HPDE6-E6E7 (cell line): ENCODE measurements around the gene RAB11FIP4.

Experiments
- DNase-seq: peaks from one replicate; pipeline ENCODE4 v3.0.0; 2011; ENCODE audit warnings: missing footprints; ENCODE audit errors: extremely low spot score

Gene RAB11FIP4

DNA sequence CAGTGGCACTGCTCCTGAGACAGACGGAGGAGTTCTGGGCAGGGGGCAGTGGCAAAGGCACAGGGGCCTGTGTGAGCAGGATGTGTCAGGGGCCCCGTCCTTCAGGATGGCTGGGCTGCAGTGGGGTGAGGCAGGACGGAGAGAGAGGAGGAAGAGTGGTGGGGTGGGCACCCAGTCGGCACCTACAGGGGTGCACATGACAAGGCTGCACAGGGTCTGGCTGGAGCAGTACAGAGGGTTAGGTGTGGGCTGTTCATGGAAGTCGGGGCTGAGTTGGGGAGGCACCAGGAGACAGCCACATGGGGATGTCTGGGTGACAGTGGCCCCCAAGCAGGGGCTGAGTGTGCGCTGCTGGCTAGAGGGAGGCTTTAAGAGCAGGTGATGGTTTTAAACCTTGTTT lies 106.0 kb downstream of the RAB11FIP4 start:
- DNase-seq = no peak

DNA sequence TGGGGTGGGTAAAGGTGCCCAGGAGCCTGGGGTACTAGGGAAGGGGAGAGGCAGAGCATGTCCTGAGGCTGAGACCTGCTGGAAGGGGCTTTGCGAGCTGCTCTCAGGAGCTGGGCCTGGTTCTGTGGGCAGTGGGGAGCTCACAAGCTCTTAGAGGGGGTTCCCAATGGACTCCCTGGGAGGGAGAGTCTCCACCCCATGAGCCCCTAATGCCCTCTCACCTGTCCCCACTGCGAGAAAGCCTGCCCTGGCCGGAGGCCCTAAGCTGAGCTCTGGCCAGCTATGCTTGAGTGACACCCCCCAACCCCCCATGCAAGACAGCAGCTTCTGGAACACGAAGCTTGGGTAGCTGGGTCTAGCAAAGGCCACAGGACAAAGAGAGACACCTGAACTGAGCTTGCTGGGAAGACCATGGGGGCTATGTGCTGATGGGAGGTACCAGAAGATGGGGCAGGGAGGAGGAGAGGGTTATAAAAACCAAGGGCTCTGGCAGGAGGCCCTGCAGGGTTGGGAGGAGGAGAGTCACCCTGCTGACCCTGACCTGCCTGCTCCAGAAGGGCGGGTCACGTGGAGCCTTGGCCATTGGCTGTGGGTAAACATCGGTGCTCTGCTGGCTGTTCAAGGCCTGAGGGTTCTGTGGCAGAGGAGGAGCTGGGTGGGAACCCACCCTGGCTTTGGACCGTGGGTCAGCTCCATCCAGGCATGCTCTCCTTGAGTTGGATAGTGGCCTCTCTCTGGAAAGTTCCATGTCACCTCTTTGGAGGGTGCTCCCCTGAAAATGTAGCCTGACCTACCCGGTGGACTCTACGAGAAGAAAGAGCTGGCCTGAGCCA lies 106.7 kb downstream of the RAB11FIP4 start:
- DNase-seq = no peak

DNA sequence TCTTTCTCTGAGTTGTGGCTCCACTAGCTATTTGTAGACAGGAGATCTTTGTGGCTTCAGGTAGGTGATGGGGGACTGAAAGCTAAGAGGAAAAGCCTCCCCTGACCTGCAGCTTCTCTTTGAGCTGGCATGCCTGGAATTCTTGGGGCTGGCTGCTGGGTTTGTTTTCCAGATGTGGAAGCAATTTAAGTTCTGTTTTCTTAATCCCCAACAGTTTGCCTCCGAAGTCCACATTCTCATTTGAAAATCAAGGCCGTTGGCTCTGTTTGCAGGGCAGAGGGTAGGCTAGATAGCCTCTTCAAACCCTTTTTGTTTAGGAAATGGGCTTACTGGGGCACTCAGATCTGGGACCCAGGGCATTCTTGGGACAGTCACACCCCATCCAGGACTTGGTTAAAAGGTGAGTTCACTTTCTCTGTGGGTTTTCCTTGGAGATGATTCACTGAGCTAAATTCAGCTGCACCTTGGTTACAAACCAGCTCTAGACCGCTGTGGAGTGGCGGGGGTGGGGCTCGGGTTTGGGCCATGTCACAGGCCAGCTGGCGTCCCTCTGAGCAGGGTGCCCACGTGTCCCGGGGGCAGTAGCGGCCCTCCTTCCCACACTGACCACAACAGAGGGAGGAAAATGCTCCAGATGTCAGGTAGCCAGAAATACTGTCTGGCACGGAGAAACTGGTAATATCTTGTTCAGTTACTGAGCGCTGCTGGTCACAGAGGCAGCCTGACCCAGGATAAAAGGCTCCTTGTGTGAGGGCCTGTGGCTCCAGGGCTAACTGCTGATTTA lies 108.5 kb downstream of the RAB11FIP4 start:
- DNase-seq = peak; percentile 70

DNA sequence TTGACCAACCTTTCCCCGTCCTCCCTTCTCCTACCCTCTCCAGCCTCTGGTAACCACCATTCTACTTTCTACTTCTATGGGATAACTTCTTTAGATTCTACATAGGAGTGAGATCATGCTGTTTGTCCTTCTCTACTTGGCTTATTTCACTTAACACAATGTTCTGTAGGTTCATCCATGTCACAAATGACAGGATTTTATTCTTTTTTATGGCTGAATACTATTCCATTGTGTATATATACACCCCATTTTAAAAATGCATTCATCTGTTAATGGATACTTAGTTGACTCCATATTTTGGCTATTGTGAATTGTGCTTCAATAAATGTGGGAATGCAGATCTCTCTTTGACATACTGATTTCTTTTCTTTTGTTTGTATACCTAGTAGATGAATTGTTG lies 115.0 kb downstream of the RAB11FIP4 start:
- DNase-seq = no peak

DNA sequence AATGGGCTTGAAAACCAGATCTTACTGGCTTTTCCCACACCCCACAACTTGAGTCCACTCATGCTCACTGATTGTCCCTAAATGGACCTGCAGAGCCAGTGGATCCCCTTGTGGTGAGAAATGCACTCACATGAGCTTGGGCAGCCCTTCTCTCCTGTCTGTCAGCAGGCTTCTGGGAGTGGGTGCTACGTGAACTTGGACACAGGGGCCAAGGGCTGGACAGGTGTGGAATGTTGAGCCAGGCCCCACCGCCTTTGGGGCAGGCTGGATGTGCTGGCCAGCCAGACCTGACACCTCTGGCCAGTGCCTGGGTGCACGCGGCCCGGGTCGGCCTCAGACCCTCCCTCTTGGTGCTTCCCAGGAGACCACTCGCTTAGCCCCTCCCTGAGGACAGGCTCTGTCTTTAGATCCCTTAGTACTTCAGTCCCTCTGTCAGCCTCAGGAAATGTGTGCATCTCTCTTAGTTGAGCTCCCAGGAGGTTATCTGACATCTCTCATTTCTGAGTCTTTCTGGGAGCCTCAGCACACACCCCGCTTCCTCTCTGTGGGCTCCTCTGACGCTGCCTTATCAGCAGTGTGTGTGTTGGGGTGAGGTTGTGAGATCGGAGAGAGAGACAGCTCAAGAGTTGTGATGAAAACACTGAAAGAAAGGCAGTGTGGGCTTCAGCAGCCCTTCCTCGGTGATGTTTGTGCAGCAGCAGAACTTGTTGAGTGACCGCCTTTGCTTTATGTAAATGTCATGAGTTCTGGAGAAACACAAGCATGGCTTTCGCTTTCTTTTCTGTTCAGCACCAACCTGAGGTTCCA lies 117.0 kb downstream of the RAB11FIP4 start:
- no peak for DNase-seq

DNA sequence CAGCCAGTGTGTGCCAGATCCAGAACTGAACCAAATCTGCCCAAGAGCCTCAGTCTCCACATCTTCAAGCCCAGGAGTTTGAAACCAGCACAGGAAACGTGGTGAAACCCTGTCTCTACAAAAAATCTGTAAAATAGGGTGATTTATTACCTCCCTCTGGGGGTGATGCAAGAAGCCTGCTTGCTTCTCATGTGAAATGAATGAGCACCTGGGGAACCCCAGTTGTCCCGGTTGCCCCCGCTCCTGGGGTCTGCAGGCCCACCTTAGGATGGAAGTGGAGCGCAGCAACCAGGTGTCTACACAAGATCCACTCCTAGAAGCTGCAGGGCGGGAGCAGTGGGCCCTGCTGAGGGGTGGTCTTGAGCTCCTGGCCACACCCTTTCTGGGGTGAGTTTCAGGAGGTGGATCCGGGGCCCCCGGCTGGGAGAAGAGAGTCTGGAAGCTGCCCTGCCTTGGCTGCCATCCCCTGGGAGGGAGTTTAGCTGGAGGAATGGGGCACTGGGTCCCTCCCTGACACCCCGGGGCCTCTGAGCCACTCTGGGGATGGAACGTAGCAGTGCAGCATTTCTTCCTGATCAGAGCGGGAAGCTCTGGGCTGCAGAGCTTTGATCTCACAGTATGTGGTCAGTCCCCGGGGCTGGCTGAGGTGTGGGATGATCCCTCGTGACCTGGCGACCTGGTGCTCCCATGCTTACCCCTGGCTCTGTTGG lies 117.8 kb downstream of the RAB11FIP4 start:
- DNase-seq = no peak

DNA sequence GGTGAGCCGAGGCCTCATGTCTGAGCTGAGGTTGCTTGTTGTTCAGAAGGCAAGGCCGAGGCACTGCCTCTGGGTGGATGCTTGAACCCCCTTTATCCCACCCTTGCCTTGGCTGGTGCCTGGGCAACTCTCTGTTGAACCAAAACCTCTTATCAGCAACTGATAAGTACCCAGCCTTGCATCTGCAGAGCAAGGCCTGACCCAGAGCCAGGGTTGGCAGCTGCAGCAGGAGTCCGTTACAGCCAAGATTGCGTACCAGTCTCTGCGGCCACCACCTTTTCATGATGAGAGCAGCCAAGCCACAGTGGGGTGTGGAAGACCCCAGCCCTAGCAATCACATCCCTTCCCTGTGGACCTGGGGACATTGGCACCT lies 118.3 kb downstream of the RAB11FIP4 start:
- no peak for DNase-seq

DNA sequence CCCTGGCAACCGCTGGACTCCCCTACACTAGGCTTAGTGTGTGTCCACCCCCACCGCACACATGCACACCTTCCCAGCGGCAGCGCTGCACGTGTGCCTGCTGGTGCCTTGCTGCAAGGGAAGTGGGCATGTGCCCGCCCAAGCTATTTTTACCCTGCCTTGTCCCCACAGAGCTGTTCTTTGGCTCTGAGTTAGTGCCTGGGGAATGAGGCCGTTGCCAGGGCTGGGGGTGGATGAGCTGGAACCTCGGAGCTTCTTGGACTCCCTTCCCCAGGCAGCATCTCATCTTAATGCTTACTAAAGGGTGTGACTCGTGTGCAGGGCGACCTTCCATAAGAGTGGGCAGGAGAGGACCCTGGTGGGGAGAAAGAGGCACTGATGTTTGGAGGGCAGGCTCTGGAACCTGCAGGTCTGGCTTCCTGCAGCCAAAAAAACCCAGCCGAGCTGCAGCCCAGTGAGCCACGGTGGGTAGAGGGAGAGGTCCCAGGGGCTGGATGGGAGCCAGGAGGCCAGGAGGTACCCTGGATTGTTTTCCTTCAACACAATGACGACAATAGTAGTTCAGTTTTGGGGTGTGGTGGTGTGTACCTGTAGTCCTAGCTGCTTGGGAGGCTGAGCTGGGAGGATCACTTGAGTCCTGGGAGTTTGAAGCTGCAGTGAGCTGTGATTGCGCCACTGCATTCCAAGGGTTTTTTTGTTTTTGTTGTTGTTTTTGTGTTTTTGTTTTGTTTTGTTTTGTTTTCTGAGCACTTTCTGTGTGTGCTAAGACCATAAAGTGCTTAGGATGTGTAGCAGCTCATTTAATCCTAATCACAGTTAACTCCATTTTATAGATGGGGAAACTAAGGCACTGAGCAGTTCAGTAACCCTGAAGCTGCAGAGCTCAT lies 119.1 kb downstream of the RAB11FIP4 start:
- DNase-seq = no peak

DNA sequence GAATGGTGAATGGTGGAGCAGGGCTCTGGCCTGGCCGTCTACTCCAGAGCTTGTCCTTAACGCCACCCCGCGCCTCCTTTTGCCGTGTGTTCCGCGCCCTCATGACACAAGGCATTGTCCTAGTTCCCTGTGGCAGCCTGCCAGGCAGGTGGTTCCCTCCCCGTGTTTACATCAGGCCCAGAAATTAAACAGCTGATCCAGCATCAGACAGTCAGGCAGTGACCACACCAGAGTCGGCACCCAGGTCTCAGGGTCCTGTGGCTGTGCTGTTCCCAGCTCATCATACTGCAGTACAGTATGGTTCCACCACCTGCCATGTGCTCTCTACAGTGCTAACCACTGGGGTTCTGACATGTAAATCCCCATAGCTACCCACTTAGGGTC lies 119.7 kb downstream of the RAB11FIP4 start:
- DNase-seq = no peak

DNA sequence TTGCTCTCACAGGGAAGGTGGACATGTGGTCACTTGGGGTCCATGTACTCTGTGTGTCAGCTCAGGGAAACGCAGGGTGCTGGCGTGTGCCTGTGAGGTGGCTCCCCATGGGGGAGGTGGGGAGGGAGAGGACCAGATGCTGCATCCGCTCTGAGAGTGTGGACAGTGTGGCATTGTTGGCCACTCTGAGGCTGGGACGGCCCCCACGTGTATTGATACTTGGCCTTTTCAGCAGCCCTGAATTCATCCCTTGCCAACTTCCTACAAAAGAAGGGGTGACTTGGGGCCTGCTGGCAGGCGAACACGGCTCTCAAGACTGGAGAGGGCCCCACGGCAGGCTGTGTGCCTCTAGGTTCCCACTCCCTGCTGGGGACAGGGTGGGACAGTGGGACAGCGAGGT lies 120.1 kb downstream of the RAB11FIP4 start:
- DNase-seq = no peak

DNA sequence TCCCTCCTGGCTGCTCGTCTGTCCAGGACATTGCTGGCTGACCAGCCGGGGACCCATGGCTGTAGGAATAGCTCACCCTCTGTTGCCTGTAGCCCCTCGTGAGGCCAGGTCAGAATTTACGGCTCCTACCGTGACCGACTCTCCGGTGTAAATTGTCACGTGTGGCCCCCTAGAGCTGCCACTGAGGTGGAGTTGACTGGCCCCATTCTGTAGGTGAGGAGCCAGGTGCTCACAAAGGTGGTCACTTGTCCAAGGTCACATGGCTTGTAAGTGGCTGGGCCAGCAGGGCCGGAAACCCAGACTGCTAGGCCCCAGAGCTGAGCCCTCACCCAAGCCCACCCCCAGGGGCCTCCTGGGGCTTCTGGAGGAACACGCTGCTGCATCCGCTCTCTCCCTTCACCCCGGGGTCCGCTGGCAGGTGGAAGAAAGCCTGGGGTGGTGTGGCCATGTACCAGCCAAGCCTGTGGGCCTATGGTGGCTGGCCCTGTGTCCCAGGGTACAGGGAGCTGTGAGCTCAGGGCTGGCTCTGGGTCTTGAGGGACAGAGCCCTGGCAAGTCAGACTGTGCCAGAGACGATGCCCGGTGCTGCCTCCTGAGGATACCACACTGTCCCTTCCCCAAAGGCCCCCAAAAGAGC lies 120.7 kb downstream of the RAB11FIP4 start:
- DNase-seq = no peak

DNA sequence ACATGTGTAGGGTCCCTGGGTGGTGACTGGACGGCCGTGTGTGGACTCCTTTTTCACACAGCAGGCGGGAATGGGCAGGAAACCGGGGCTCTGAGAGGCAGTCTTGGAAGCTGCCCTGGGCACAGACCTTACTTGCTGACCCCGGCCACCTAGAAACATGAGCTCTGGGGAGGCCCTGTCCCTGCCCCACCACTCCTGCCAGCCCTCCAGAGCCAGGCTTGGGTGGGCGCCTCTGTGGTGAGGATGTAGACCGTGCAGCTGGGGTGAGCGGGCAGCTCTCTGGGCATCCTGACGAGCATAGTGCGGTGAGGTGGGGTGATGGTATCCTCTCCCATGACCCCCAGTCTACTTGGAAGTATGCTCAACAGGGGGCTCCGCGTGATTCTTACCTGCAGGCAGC lies 121.3 kb downstream of the RAB11FIP4 start:
- DNase-seq = no peak

DNA sequence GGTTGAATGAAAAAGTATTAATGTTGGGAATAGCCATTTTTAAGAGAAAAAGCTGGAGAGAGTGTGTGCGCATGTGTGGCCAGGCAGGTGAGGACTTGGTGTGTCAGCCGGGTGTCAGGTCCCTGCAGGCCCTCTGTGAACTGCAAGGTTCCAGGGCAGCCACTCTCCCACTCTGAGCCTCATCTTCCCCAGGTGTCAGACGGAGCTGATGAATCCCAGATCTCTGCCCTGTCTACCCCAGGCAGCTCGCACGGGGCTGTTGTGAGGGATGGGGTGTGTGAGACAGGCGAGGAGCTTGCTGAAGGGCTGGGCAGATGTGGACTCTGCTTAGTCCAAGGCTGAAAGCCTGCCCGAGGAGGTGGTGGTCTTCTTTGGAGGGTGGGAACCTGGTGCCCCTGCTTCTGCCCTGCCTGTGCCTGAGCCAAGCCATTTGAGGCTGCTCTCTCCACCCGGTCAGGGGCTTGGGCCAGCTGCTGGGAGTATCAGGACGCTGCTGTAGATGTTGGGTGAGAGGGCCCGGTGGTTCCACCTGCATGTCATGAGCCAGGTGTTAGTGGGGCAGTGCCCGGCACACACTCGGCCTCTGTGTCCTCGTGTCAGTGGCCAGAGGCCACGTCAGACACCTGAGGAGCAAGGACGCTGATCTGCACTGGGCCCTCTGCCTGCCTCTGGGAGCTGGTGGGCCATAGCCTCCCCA lies 122.4 kb downstream of the RAB11FIP4 start:
- DNase-seq = no peak

DNA sequence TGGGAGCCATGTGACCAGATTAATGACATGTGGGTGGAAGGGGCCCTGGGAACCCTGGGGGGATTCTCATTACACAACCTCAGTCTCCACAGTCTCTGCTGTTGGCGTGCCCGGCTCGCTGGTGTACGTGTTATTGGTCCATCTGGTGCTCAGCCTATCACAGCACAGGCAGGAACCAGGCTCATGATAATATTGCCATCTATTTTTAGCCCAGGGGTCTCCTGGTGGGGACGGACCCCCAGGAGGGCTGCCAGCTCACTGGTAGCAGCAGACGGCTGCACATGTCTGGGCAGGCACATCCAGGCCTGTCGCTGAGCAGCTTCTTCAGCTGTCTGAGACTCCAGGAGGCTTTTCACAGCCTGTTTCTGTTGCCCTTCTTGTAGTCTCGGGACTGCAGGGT lies 123.8 kb downstream of the RAB11FIP4 start:
- no peak for DNase-seq

DNA sequence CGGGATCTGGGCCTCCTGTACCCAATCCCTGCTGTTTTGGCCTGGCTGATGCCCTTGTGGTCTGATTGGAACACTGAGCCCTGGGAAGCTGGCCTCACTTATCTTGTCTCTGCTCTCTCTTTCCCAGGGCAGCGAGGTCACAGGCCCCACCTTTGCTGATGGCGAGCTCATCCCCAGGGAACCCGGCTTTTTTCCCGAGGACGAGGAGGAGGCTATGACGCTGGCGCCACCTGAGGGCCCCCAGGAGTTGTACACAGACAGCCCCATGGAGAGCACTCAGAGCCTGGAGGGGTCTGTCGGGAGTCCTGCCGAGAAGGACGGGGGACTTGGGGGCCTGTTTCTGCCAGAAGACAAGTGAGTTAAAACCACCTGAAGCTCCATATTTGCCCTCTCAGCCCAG lies 126.0 kb downstream of the RAB11FIP4 start:
- no peak for DNase-seq

DNA sequence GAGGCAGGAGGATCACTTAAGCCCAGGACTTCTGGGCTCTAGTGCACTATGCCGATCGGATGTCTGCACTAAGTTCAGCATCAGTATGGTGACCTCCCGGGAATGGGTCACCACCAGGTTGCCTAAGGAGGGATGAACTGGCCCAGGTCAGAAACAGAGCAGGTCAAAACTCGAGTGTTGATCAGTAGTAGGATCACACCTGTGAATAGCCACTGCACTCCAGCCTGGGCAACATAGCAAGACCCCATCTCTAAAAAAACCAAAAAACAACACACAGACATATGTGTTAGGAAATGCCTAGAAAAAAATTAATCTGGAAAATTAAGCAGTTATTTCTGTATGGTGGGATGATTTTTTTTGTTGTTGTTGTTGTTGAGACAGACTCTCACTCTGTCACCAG lies 127.0 kb downstream of the RAB11FIP4 start:
- DNase-seq = no peak

DNA sequence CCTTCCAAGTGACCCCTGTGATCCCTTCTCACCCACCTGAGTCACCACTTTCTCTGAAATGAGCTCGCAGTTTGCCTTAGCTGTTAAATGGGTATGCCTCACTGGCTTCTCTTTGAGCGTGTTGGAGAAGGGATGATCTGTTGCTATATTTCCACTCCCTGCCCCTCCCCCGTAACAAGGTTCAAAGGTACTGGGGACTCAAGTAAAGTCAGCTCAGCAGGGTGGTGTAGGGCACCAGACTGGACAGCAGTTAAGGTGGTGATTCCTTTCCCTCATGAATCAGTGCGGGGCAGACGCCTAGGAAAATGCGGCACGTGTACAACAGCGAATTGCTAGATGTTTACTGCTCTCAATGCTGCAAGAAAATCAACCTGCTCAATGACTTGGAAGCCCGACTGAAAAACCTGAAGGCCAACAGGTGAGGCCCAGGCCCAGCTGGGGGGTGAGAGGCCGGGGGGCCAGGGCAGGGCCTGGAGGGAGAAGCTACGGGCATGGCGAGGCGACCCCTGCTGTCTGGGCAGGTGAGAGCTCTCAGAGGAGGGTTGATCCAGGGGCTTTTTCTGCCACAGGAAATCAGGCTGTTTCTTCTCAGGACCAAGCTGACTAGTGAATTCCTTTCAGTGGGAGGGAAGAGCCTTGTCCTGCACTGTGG lies 130.3 kb downstream of the RAB11FIP4 start:
- DNase-seq = no peak

DNA sequence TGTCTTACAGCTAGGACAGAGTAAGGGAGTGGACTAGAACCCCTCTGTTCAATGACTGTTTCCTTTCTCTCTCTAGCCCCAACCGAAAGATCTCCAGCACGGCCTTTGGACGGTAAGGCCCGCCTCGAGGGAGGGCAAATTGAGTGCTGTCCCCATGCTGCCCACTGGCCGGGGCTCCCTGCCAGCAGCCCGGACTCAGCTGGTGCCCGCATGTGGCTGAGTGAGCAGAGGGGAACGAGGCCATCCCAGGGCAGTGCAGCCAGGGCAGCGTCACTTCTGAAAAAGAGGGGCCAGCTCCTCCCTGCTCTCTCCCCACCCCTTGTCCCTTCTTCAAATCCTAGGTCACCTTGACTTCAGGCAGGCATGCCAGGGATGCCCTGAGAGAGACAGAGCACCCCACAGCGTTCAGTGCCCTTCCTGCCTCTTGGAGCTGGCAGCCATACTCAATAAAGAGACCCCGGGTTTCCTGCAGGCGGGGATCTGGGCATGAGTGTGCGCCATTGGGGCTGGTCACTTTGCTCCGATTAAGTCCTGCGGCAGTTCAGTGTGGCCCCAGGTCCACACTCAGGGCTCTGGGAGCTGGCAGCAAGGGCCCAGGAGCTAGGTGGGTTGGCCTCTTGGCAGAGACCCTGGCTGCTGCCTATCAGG lies 130.9 kb downstream of the RAB11FIP4 start:
- DNase-seq = no peak
